Prostate gland (tissue), 2 donors: Measurements from ENCODE around the gene CREBRF.
A peak's percentile ranks its signal among the peaks of the same experiment; 100 is the strongest.

ENCODE experiments used
- POLR2A ChIP-seq: fragments of 450-650 bp; IDR thresholded peaks from one replicate; pipeline ENCODE4 v1.6.1; 2016; ENCODE audit warnings: antibody characterized with exemption, mild to moderate bottlenecking
- POLR2AphosphoS5 ChIP-seq: sonication (generic); formaldehyde crosslinking; IDR thresholded peaks from one replicate; pipeline ENCODE4 v1.6.1; 2017; ENCODE audit warnings: antibody characterized with exemption
- TF ChIP-seq, protein P1 (sequence below), 4 experiments: fragments of 200-600 bp in 2 of 4; fragments of 450-650 bp in 2 of 4; sonication (generic) in 2 of 4; IDR thresholded peaks; 1 replicate in 3 of 4; 2 replicates in 1 of 4; pipeline ENCODE4 v1.5.1; 2016 to 2019; ENCODE audit warnings: antibody characterized with exemption in 4 of 4, mild to moderate bottlenecking in 2 of 4, moderate library complexity in 2 of 4

DNA sequence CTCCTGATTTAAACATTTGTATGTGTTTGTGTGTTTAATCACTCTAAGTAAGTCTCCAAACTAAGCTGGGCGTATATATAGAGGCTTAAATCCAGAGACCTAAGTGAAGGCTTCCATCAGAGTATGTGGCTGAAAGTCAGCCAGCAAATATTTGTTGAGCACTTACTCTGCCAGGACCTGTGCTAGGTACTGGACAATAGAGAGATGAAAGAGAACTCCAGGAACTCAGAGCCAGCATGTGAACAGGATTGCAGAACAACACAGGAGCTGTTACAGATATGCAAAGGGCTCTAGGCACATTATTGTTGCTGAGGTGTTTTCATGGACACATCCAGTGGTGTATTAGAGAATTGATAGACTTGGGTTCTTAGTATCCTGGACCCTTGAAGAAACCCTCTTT, 83.5 kb downstream of the CREBRF start:
- TF ChIP-seq, protein P1, sequence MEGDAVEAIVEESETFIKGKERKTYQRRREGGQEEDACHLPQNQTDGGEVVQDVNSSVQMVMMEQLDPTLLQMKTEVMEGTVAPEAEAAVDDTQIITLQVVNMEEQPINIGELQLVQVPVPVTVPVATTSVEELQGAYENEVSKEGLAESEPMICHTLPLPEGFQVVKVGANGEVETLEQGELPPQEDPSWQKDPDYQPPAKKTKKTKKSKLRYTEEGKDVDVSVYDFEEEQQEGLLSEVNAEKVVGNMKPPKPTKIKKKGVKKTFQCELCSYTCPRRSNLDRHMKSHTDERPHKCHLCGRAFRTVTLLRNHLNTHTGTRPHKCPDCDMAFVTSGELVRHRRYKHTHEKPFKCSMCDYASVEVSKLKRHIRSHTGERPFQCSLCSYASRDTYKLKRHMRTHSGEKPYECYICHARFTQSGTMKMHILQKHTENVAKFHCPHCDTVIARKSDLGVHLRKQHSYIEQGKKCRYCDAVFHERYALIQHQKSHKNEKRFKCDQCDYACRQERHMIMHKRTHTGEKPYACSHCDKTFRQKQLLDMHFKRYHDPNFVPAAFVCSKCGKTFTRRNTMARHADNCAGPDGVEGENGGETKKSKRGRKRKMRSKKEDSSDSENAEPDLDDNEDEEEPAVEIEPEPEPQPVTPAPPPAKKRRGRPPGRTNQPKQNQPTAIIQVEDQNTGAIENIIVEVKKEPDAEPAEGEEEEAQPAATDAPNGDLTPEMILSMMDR (IDR thresholded peaks at IDR 0.05): no peak
- TF ChIP-seq POLR2AphosphoS5 (peak; percentile 43), POLR2A (no peak)
